Suprapubic skin (tissue), 4 donors: ENCODE measurements around the gene MICALL2. TPM values are rescaled to one million over a fixed set of nuclear protein-coding genes. Genes with fewer than 3 reads are reported as not detected.

ENCODE experiments used
- DNase-seq, 2 donors: peaks; one replicate each; pipeline ENCODE4 v3.0.0-alpha.2; 2019; ENCODE audit warnings: low spot score in 2 of 2
- H3K27ac ChIP-seq: fragments of 200-600 bp; sonication (generic); one replicate; pipeline ENCODE4 v1.5.1; 2019
- H3K27me3 ChIP-seq: fragments of 200-600 bp; sonication (generic); one replicate; pipeline ENCODE4 v1.5.1; 2019
- H3K36me3 ChIP-seq: fragments of 200-600 bp; sonication (generic); one replicate; pipeline ENCODE4 v1.5.1; 2019
- H3K4me1 ChIP-seq: fragments of 200-600 bp; sonication (generic); one replicate; pipeline ENCODE4 v1.5.1; 2019
- H3K4me3 ChIP-seq: fragments of 200-600 bp; sonication (generic); one replicate; pipeline ENCODE4 v1.5.1; 2019; ENCODE audit warnings: mild to moderate bottlenecking
- H3K9me3 ChIP-seq: fragments of 200-600 bp; sonication (generic); one replicate; pipeline ENCODE4 v1.5.1; 2019
- EP300 ChIP-seq: sonication (generic); formaldehyde crosslinking; IDR thresholded peaks from one replicate; pipeline ENCODE4 v1.6.1; 2017; ENCODE audit warnings: antibody characterized with exemption
- POLR2A ChIP-seq, 2 donors: fragments of 450-650 bp; IDR thresholded peaks; one replicate each; pipeline ENCODE4 v1.6.1; 2017; ENCODE audit warnings: antibody characterized with exemption in 2 of 2, mild to moderate bottlenecking in 2 of 2, moderate library complexity in 2 of 2
- POLR2AphosphoS5 ChIP-seq, 3 donors: sonication (generic); formaldehyde crosslinking; IDR thresholded peaks; one replicate each; pipeline ENCODE4 v1.6.1; 2017; ENCODE audit warnings: antibody characterized with exemption in 3 of 3
- WGBS: methylation state at CpG from one replicate; pipeline ENCODE4 v1.1.5; 2018; 5-methylcytosine and 5-hydroxymethylcytosine counted together
- total RNA-seq, 4 donors: library from RNA; depleted of rRNA; stranded (reverse); fragments of >200 nt; gene quantifications; one replicate each; pipeline ENCODE4 v1.1.0, GENCODE V29; 2016
- TF ChIP-seq, protein P1 (sequence below), 2 donors: fragments of 200-600 bp in 1 of 2; fragments of 450-650 bp in 1 of 2; sonication (generic) in 1 of 2; IDR thresholded peaks; one replicate each; pipeline ENCODE4 v1.5.1; 2016 to 2019; ENCODE audit warnings: antibody characterized with exemption in 2 of 2, mild to moderate bottlenecking in 1 of 2, moderate library complexity in 1 of 2

Gene MICALL2
- total RNA-seq, 4 donors from 2014 or later, result 15.7 to 23.5 (median 16.9) TPM

DNA sequence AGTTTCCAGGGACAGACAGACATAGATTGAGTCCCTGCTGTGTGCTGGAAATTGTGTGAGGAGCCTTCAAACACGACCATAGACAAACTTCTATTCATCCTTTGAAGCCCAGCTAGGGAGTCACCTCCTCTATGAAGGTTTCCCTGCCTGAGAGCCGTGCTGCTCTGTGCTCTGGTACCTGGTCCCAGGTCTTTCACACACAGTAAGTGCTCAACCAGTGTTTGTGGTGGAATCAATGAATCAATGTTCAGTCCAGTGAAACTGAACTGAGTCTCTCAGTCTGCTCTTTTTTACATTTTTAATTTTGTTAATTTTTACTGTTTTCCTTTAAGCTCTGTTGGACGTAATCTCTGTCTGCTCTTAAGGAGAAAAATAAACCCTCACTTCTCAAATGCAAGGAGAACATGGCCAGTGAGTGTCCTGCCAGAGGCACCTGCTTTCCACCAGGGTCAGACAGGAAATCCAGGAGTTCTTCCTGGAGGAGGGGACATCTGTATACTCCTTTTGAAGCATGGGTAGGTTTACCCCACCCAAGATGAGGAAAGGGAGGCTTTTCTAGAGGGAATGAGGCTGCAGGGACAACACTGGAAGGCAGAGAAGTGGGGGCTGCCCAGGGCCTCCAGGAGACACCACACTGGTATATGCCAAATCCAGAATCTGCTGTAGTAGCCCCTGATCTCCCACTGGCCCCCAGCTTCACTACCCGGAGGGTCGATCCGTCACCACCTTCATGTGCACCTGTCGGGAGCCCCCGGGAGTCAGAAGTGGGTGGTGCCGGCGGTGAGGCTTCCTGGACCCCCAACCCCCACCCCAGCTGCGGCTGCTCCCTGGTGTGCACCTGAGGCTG, 56.3 kb downstream of the MICALL2 start:
- 62% methylated on average over 11 of the region's 11 CpGs for WGBS
- H3K27ac ChIP-seq, result no peak overlapping the region
- no peak overlapping the region for H3K4me3 ChIP-seq
- no peak for DNase-seq
- peaks cover 7% of the 10 kb centered on the region for H3K4me1 ChIP-seq
- H3K9me3 ChIP-seq, result no peaks in the 10 kb centered on the region
- H3K36me3 ChIP-seq, result no peaks in the 10 kb centered on the region
- H3K27me3 ChIP-seq, result peaks cover 89% of the 10 kb centered on the region
- TF ChIP-seq, protein P1, sequence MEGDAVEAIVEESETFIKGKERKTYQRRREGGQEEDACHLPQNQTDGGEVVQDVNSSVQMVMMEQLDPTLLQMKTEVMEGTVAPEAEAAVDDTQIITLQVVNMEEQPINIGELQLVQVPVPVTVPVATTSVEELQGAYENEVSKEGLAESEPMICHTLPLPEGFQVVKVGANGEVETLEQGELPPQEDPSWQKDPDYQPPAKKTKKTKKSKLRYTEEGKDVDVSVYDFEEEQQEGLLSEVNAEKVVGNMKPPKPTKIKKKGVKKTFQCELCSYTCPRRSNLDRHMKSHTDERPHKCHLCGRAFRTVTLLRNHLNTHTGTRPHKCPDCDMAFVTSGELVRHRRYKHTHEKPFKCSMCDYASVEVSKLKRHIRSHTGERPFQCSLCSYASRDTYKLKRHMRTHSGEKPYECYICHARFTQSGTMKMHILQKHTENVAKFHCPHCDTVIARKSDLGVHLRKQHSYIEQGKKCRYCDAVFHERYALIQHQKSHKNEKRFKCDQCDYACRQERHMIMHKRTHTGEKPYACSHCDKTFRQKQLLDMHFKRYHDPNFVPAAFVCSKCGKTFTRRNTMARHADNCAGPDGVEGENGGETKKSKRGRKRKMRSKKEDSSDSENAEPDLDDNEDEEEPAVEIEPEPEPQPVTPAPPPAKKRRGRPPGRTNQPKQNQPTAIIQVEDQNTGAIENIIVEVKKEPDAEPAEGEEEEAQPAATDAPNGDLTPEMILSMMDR (IDR thresholded peaks at IDR 0.05), result no peak
- TF ChIP-seq POLR2AphosphoS5 (IDR thresholded peaks at IDR 0.05) (no peak), EP300 (no peak), POLR2A (IDR thresholded peaks at IDR 0.05) (no peak)

DNA sequence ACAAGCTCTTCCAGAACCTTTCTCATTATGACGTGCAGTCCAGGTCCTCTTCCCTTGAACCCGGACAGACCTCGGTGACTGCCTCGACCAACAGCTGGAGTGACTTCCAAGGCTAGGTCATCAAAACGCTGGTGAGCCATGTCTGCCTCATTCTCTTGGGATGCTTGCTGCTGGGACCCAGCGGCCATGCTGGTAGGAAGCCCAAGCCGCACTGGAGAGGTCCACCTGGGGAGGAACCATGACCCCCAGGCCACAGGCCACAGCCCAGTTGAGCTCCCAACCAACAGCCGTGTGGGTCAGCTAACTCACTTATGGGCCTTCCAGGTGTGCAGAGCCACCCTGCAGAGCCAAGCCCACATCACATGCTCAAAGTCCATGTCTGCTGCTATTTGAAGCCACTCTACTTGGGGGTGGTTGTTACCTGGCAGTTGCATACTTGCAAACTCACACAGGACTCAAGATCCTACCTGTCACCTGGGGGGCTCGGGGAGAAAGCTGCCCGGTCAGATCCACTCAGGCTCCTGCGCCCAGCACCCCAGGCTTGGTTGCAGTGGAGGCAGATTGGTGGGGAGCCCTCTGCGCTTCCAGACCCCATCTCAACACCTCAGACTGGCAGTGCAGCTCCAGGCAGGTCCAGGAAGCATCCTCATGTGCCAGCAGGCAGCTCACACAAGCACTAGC, 57.0 kb downstream of the MICALL2 start:
- Histone ChIP-seq H3K27ac (no peak overlapping the region), H3K4me1 (peaks cover 7% of the 10 kb centered on the region), H3K36me3 (no peaks in the 10 kb centered on the region), H3K9me3 (no peaks in the 10 kb centered on the region), H3K27me3 (peaks cover 82% of the 10 kb centered on the region), H3K4me3 (no peak overlapping the region)
- 91% methylated on average over 12 of the region's 12 CpGs for WGBS
- TF ChIP-seq EP300, result no peak
- no peak for TF ChIP-seq POLR2AphosphoS5 (IDR thresholded peaks at IDR 0.05)
- TF ChIP-seq, protein P1 (IDR thresholded peaks at IDR 0.05), result no peak
- TF ChIP-seq POLR2A (IDR thresholded peaks at IDR 0.05), result no peak
- no peak for DNase-seq

DNA sequence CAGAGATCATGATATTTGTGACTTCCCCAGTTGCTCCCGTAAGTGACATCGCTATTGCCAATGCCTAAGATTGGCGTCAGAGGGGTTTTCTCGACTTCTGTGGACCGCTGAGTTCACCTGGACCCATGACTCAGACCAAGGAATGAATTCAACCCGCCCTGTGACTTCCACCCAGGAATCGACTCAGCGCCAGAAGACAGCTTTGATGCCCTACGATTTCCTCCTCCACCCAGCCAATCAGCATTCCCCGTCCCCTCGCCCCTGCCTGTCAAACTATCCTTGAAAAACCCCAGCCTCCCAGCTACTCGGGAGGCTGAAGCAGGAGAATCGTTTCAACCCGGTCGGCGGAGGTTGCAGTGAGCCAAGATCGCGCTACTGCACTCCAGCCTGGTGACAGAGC, 58.3 kb downstream of the MICALL2 start:
- no peaks in the 10 kb centered on the region for H3K9me3 ChIP-seq
- TF ChIP-seq EP300 (no peak), POLR2A (IDR thresholded peaks at IDR 0.05) (no peak), POLR2AphosphoS5 (IDR thresholded peaks at IDR 0.05) (no peak)
- TF ChIP-seq, protein P1 (IDR thresholded peaks at IDR 0.05), result no peak
- peaks cover 76% of the 10 kb centered on the region for H3K27me3 ChIP-seq

DNA sequence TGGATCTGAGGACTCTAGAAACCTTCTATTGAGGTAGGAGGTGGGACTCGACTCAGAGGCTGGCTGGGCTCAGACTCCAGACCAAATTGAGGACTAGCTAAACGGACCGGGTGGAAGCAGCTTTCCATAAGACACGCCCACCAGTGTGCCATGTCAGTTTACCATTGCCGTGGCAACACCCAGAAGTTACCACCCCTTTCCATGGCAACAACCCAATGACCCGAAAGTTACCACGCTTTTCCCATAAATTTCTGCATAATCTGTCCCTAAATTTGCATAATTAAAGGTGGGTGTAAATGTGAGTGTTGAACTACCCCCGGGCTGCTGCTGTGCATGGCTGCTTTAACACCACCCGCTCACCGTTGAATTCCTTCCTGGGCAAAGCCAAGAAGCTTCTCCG, 58.9 kb downstream of the MICALL2 start:
- H3K27me3 ChIP-seq, result peaks cover 75% of the 10 kb centered on the region
- no peaks in the 10 kb centered on the region for H3K9me3 ChIP-seq
- no peak for DNase-seq
- 35% methylated on average over 11 of the region's 11 CpGs for WGBS
- peaks cover 7% of the 10 kb centered on the region for H3K4me1 ChIP-seq
- H3K36me3 ChIP-seq, result no peaks in the 10 kb centered on the region
- H3K4me3 ChIP-seq, result no peak overlapping the region
- no peak overlapping the region for H3K27ac ChIP-seq
- no peak for TF ChIP-seq POLR2A (IDR thresholded peaks at IDR 0.05)
- TF ChIP-seq, protein P1 (IDR thresholded peaks at IDR 0.05), result no peak
- TF ChIP-seq POLR2AphosphoS5 (IDR thresholded peaks at IDR 0.05), result no peak

More for the DNA sequence above, 58.3 kb downstream of the MICALL2 start:
- no peak for DNase-seq
- no peak overlapping the region for H3K4me3 ChIP-seq
- H3K36me3 ChIP-seq, result no peaks in the 10 kb centered on the region
- H3K4me1 ChIP-seq, result peaks cover 7% of the 10 kb centered on the region
- WGBS, result 55% methylated on average over 18 of the region's 18 CpGs
- no peak overlapping the region for H3K27ac ChIP-seq
